Mammary epithelial cell (primary cell): Measurements from ENCODE around the gene SMYD3.

ENCODE experiments used
- CTCF ChIP-seq, 2 donors: IDR thresholded peaks in 1 of 2; conservative IDR thresholded peaks in 1 of 2; 2 replicates each; pipeline ENCODE4 v1.5.1; 2011 to 2012; ENCODE audit warnings: inconsistent platforms in 2 of 2, low read length in 2 of 2, mild to moderate bottlenecking in 2 of 2, control low read depth in 1 of 2, low read depth in 1 of 2; ENCODE audit not compliant: insufficient read depth in 1 of 2; ENCODE audit errors: extremely low read depth in 1 of 2
- EZH2 ChIP-seq: IDR thresholded peaks from 2 replicates; pipeline ENCODE4 v1.6.1; 2012; ENCODE audit warnings: low read length, inconsistent platforms, borderline replicate concordance

DNA sequence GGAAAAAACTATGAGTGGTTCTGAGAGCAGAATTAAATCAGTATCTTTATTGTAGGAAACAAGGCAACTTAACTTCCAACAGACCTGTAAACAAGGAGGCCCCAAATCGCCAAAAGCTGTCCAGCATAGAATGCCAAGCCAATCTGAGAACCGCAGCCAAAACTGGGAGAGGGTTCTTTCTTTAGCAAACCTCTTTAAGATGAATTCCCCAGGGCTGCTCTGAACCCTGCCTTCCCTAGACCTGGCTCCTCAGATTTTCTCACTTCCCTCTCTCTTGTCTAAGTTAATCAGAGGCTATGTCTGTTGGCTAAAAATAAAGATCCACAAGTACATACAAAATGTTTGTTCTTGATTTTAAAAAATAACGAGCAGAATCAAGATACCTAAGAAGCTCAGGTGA is 141.4 kb downstream of the SMYD3 start:
- TF ChIP-seq CTCF (conservative IDR thresholded peaks at IDR 0.05 in 1 of 2, IDR thresholded peaks at IDR 0.05 in 1 of 2; ENCODE audit: extremely low read depth in 1 of 2, insufficient read depth in 1 of 2, low read depth in 1 of 2, low read length in 2 of 2) (no peak), EZH2 (no peak)
